Activated CD8-positive, alpha-beta memory T cell treated with anti-CD3 and anti-CD28 coated beads for 36 hours (primary cell): ENCODE data around the gene ADAMTS17. TPM values are rescaled to one million over a fixed set of nuclear protein-coding genes. Genes with fewer than 3 reads are reported as not detected.

Source experiments
- CTCF ChIA-PET: fragments of 350-600 bp; sonication (Branson Sonifier 250); formaldehyde crosslinking; loops from one replicate; lab custom pipeline; 2021; ENCODE audit warnings: antibody characterized with exemption; lab: Charles Lee
- POLR2A ChIA-PET: fragments of 350-600 bp; sonication (Branson Sonifier 250); formaldehyde crosslinking; loops from one replicate; lab custom pipeline; 2021; ENCODE audit warnings: antibody characterized with exemption; lab: Charles Lee
- total RNA-seq, 2 experiments: library from RNA; stranded (reverse); gene quantifications; one replicate each; pipeline ENCODE4 v1.2.3, GENCODE V29; 2021

Gene ADAMTS17
- total RNA-seq, 2 experiments from 2014 or later = 1.4 to 1.6 TPM

DNA sequence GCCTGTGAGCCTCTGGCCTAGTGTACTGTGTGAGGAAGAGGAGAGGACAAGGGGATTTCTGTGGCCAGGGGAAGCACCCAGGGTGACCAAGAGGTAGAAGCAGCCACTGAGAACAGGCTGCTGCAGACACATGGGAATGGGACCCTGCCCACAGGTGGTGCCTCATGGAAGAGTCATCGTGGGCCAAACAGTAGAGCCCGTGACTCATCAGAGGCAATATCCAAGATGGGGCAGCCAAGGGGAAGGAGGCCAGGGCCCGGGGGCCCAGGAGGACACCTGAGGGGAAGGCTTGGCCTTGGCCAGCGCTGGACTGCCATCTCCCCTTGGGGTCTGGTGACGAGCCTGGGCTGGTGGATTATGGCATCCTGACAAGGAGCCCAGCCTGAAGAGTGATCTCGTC is 333.5 kb downstream of the ADAMTS17 start:
- CTCF ChIA-PET = no interaction called here
- POLR2A ChIA-PET = no interaction called here

DNA sequence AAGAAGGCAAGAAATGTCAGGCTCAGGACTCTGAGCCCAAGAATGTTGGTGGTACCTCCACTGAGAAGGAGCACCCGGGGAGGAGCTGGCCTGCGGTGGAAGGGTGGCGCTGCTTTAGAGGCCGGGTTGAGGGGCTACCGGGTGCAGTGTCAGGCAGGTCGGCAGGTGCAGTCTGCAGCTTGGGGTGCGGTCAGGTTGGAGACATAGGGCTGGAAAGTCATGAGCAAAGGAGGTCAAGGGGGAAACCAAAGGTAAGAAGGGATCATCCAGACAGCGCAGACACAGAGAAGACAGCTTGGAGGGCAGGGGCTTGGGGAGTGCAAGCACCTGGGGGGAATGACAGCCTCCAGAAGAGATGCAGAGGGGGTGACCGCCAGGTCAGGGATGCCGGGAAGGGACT is 334.2 kb downstream of the ADAMTS17 start:
- ChIA-PET CTCF (no interaction called here), POLR2A (no interaction called here)

DNA sequence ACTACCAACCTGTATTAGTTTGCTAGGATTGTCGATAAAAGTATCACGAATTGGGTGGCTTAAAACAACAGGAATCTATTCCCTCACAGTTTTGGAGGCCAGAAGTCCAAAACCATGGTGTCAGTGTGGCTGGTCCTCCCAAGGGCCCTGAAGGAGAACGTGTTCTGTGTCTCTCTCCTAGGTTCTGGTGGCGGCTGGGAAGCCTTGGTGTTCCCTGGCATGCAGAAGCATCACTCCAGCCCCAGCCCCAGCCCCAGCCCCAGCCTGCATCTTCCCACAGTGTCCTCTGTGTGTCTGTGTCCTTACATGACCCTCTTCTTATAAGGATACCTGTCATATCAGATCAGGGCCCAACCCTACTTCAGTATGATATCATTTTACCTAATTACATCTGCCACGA is 336.1 kb downstream of the ADAMTS17 start:
- CTCF ChIA-PET = no interaction called here
- POLR2A ChIA-PET = no interaction called here

DNA sequence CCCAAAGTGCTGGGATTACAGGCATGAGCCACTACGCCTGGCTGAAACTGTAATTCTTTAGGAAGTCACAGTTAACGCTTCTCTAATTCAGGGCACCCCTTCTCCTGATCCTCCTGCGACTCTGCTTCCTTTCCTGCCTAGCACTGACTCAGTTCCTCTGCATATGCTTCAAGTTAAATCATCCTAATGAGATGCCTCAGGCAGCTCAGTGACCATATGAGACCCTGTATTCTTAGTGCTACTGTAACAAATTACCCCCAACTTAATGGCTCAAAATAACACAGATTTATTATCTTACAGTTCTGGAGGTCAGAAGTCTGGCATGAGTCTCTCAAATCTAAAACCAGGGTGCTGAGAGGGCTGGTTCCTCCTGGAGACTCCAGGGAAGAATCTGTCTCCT is 336.8 kb downstream of the ADAMTS17 start:
- ChIA-PET POLR2A (no interaction called here), CTCF (no interaction called here)

DNA sequence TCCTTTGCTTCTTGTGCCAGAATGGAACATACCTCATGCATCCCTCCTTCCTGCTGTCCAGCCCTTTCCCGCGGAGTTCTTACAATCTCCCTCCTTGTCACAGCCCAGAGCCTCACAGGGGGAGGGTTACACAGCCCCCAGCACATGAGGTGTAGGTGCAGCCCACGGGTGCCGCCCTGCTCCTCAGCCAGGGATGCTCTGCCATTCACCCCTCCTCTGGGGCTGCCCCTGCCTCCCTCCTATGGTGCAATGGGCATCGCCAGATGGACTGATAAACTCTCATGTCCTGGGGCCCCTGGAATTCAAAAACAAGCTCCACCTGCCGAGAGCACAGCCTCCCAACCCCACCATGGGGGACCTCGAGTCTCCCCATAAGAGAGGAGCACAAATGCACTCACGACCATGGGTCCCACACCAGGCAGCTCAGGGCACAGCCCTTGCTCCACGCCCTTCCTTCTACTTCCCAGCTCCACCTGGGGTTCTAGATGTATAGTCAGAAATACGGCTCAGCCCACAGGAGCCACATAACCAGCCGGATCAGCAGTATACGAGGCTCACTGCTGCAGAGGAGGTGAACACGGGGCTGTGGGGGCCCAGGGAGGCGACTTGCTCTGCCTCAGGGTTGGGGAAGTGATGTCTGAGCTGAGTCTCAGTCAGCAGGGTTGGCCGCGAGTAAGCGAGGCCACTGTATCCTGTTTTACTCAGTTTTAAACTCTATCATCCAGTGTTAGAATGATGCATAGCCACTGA is 338.8 kb downstream of the ADAMTS17 start:
- POLR2A ChIA-PET = no interaction called here
- CTCF ChIA-PET = no interaction called here

DNA sequence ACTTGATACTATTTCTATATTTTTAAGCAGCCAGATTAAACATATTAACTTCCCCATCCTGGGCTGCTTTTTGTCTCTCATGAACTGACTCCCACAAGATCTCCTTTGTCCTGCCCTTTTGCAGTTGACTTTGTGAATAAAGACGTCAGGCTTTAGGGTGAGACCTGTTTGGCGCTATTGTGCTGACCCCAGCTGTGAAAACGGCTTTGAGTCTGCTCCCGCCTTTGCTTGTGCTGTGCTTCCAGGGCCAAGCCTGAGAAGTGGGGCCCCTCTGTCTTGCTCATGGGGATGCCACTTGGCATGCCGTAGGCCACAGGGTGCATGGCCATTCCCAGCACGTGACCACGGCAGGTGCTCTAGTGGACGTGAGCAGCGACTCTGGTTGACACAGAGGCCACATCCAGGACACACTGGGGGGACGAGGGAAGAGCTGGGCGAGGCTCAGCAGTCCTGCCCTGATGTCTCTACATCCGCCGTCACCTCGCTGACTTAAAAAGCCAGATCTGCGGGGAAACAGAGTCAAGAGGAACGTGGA is 339.6 kb downstream of the ADAMTS17 start:
- ChIA-PET CTCF (no interaction called here), POLR2A (no interaction called here)

DNA sequence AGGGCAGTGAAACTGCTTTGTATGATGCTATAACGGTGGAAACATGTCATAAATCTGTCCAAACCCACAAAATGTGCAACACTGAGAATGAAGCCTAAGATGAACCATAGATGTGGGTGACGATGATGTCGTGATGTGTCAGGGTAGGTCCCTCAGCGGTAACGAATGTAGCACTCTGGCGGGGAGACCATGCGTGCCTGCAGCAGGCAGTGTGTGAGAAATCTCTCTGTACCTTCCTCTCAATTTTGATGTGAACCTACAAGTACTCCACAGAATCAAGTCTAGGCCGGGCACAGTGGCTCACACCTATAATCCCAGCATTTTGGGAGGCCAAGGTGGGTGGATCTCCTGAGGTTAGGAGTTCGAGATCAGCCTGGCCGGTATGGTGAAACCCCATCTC is 340.4 kb downstream of the ADAMTS17 start:
- CTCF ChIA-PET = interaction anchor here (0.7 kb wide), 1 partner anchor 32 kb away, joined by 7 read pairs; no protein-coding TSS in a partner anchor
- POLR2A ChIA-PET = no interaction called here

DNA sequence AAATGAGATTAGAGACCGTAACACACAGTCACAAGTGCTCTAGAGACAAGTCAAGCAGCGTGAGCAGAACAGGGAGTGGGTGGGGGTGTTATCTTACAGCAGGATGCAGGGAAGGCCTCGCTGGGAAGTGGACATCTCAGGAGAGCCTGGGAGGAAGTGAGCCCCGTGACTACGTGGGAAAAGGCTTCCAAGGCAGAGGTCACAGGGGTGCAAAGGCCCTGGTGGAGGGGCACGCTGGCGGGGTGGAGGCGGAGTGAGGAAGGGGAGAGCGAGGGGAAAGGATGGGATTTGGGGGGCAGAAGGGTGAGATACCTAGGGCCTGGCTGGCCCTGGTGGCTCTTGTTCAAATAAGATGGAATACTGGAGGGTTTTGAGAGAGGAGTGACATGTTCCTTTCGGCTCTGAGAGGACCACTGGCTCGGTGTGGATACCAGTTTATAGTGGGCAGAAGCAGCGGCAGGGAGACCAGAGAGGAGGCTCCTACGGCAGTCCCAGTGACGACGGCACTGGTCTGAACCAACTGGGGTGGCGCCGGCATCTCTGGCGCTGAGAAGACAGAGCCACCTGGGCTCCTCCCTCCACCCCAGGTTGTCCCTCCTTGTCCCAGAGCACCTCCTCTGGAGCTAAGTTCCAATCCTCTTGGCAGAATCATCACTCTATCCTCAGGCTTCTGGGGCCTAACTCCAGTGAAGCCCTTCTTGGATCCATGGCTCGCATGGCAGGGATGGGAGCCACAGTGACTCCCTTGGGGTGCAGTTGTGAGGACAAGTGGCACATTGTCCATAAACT is 342.3 kb downstream of the ADAMTS17 start:
- ChIA-PET CTCF (no interaction called here), POLR2A (no interaction called here)

DNA sequence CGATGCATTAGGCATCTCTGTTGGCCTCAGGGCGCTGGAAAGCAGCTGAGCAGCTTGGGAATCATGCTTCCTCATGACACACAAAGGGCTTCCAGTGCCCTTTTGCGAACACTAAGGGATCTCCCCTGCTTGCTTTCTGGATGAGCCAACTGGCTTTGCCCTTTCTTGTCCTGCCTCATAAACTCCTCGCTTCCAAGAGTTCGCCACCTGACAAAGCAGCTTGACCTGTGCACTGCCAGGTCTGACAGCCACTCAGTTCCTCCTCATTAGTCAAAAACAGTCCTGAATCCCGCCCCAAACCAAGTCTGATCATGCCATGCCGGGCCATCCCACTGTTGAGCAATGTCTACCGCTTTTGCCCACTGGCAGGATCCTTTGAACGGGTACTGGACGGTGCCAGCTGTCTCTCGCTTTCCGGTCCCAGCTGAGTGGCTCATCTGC is 343.1 kb downstream of the ADAMTS17 start:
- POLR2A ChIA-PET = no interaction called here
- CTCF ChIA-PET = no interaction called here

DNA sequence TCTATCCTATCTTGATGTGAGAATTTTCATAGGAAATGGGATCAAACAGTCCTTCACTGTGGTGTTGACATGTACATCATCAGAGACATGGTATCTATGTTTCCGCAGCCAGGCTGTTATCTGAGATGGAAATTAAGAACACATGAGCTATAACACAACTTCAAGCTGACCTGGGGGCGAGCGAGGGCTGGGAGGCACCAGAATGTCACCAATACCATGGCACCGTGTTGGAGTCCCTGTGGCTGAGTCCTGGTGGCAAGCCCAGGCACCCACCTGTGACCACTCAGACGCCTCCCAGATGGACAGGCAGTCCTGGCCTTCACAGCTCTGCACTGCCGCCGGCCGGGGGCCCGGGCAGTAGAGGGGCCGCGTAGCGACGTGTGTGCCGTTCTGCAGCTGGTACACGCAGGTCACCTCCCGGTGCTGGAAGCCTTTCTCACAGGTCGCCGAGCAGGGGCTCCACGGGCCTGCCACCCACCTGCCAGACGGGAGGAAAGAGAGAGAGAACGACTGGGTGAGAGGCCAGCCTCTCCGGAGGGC is 344.6 kb downstream of the ADAMTS17 start:
- ChIA-PET CTCF (no interaction called here), POLR2A (no interaction called here)

DNA sequence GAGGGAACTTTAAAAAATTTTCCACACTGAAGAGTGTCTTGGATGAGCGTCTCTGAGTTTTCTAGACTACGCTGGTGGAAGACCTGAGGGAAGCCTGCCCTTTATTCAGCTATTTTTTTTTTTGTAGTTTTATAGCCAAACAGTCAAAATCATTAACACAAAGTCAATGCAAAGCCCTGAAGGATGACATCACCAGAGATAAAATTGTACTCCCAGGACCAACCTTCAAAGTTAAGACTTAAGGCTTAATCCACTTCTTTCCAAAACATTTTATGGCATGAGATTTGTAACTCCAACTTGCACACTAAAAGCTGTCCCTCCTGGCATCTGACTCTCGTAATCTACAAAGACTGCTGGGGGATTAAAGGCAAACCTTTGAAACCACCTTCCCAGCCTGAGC is 345.1 kb downstream of the ADAMTS17 start:
- CTCF ChIA-PET = no interaction called here

DNA sequence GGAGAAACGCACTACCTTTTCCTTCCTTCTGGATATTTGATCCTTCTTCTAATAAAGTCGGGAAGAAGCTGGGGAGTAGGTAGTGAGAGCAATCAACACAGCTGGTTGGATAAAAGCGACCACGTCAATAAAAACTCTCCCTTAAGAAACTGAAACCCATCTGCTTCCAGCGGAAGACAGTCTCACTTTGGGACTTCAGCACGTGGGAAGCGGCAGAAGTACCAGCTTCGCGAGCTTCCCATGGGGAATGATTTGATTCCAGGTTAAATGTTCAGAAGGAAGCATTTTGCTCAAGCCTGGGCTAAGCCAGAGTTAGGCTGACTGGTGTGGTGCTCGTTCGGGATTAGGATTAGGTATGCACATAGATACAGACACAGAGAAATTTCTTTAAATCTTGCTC is 346.2 kb downstream of the ADAMTS17 start:
- CTCF ChIA-PET = no interaction called here
- POLR2A ChIA-PET = no interaction called here

More for the DNA sequence above, 345.1 kb downstream of the ADAMTS17 start:
- POLR2A ChIA-PET = no interaction called here

DNA sequence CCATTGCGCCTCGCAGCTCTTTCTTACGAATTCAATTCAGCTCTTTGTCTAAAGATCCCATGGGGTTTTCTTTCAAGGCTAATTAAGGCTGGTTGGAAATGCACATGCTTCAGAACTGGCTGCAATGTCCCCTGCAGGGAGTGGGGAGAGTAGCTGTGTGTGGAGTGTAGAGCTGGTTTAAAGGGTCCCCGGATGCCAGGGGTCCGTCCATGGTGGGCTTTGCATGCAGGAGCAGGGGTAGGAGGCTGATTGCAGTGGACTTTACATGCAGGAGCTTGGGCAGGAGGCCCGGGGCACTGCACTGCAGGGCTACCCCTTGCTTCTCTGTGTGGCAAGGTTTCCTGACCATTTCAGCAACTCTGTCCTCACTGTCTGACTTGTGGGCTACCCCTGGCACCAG is 346.9 kb downstream of the ADAMTS17 start:
- CTCF ChIA-PET = no interaction called here

DNA sequence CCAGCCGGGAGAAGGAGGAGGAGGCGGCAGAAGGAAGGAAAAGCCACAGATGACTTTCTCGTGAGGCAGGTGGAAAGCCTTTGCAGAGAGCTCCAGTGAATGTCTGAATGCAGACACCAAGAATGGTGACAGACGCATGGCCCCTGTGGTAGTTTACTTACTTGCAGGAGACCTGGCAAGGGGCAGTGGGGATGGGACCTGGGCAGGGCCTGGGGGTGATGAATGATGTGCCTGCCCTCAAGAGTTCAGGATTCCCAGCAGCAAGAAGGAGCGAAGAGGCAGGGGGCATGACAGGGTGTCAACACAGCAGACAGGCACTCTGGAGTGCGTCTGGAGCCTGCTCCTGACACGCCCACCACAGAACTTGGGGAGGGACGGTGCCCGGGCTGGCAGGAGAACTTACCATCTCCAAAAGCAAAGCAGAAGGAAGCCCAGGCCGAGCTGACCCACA is 348.1 kb downstream of the ADAMTS17 start:
- POLR2A ChIA-PET = no interaction called here
- CTCF ChIA-PET = no interaction called here

More for the DNA sequence above, 346.9 kb downstream of the ADAMTS17 start:
- POLR2A ChIA-PET = no interaction called here

DNA sequence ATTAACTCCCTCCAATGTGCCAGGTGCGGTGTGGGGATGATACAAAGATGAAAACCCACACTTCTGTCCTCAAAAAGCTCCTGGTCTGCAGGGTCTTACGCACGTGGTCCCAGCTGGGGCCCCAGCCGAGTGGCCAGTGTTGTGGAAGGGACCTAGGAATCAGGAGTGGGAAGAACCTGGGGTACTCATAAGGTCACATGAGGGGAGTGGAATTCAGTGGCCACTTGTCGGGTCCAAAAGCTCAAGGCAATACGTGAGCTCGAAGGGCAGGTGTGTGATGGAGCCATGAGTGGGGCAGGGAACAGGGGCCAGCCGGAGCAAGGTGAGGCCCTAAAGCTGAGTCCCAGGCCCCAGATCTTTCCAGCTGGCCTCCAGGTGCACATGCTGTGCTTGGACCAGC is 348.5 kb downstream of the ADAMTS17 start:
- ChIA-PET CTCF (no interaction called here), POLR2A (no interaction called here)

DNA sequence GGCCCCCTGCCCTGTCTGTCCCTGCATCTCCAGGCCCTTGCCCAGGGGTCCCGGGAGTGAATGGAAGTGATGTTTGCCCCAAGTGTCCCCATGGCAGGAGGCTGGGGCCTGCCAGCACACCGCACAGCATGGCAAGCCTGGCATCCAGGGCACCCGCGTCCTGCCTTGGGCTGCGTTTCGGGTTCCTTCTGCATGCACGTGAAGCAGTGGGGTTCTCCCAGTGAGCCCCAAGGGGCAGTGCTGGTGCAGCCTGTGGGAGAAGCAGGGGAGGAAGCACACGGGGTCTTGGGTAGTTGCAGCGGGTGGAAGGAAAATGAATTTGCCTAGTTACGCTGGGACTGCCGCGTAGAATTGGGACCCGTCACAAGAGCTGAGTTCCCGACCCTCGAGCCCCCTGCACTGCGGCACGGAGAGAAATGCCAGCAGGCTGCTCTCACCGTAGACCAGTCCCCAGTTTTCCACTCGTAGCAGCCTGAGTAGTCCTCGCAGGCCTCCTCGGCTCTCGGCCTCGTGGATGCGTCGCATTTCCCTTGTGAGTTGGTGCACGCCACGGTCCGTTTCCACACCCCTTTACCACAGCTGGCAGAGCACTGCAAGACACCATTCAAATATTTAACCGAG is 349.1 kb downstream of the ADAMTS17 start:
- ChIA-PET POLR2A (no interaction called here), CTCF (no interaction called here)

DNA sequence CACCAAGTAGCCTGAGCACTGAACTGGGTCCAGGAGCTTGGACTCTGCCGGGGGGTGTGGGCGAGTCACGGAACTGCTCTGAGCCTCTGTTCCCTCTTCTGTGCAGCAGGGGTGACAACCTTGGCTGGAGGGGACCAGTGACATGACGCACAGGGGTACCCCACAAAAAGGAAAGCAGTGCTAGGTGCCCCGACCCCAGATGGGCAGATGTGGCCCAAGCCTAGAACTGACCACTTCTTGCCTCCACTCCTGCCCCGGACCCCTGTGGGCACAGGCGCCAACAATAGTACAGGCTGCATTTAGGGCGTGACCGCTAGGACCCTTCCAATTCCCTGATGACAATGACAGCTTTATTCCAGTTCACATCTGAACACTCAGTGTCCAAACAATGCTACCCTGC is 352.7 kb downstream of the ADAMTS17 start:
- ChIA-PET CTCF (no interaction called here), POLR2A (no interaction called here)

DNA sequence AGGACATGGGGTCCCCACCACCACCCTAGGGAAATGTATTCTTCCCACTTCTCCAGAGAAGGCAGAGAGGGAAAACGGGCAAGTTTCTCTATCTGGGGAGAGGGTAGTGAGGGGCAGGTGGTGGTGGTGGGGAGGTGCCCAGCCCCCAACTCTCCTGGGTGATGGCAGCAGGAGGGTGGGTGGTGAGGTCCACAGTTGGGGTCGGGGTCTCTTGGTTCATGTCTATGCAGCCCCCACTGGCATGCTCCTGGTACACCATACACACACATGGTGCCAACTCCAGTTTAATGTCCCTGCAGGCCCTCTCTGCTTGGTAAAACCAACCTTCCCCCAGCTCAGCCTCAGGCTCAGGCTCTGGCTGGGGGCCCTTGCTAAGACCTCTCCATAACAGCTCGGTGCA is 354.1 kb downstream of the ADAMTS17 start:
- ChIA-PET POLR2A (no interaction called here), CTCF (no interaction called here)

DNA sequence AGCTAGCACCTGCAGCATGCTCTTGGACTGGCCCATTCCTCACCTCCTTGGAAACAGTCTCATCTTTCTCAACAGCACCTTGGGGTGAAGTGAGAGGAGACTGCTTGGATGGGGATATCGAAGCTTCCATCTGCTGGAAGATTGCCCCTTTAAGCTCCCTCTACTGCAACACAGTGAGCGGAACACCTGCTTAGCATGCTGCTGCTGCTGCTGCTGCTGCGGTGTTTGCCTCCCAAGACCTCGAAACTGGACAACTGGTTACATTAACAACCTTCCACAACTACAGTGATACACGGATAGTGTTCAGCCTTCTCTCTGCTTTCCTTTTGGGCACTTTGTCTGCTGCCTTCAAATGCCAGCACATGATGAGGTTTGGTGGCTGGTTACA is 354.7 kb downstream of the ADAMTS17 start:
- POLR2A ChIA-PET = no interaction called here
- CTCF ChIA-PET = no interaction called here
